ENCODE results near the gene SLC35C1.

SLC35C1 gene

GRCh38 chr11:45804761-45805304 lies at the start of gene SLC35C1:
Gene SLC35C1, plus strand, starts transcription at chr11:45805149. Its CDS starts 653 bp downstream, at chr11:45805802.
- H3K9ac ChIP-seq (ENCODE audit: low read length) = peak within 1 kb of the TSS; percentile 81
- H3K27me3 ChIP-seq (ENCODE audit: control insufficient read depth, insufficient read depth, low read length) = no peaks in the 10 kb centered on the region
- H3K27ac ChIP-seq (ENCODE audit: low read depth, low read length) = peak within 1 kb of the TSS; percentile 82
- peaks cover 3% of the 10 kb centered on the region for H3K36me3 ChIP-seq (ENCODE audit: control insufficient read depth, insufficient read depth, low read length)
- peaks cover 22% of the 10 kb centered on the region for H3K4me1 ChIP-seq (ENCODE audit: control insufficient read depth, insufficient read depth, low read length)
- H3K4me3 ChIP-seq (ENCODE audit: low read length) = peak within 1 kb of the TSS; percentile 91

GRCh38 chr11:45755281-45755859 lies 49.6 kb upstream of the SLC35C1 start:
- Histone ChIP-seq H3K4me3 (ENCODE audit: low read length) (no peak overlapping the region), H3K27ac (ENCODE audit: low read depth, low read length) (no peak overlapping the region), H3K4me1 (ENCODE audit: control insufficient read depth, insufficient read depth, low read length) (no peaks in the 10 kb centered on the region), H3K36me3 (ENCODE audit: control insufficient read depth, insufficient read depth, low read length) (no peaks in the 10 kb centered on the region), H3K9ac (ENCODE audit: low read length) (no peak overlapping the region), H3K27me3 (ENCODE audit: control insufficient read depth, insufficient read depth, low read length) (no peaks in the 10 kb centered on the region)

- H3K27ac ChIP-seq (ENCODE audit: low read depth, low read length) = no peak overlapping the region
- H3K9ac ChIP-seq (ENCODE audit: low read length) = no peak overlapping the region
- no peaks in the 10 kb centered on the region for H3K36me3 ChIP-seq (ENCODE audit: control insufficient read depth, insufficient read depth, low read length)
- H3K4me1 ChIP-seq (ENCODE audit: control insufficient read depth, insufficient read depth, low read length) = no peaks in the 10 kb centered on the region
- no peaks in the 10 kb centered on the region for H3K27me3 ChIP-seq (ENCODE audit: control insufficient read depth, insufficient read depth, low read length)
- H3K4me3 ChIP-seq (ENCODE audit: low read length) = no peak overlapping the region
Measured at GRCh38 chr11:45756384-45757010, 48.5 kb upstream of the SLC35C1 start.

- Histone ChIP-seq H3K9ac (ENCODE audit: low read length) (no peak overlapping the region), H3K4me3 (ENCODE audit: low read length) (no peak overlapping the region), H3K4me1 (ENCODE audit: control insufficient read depth, insufficient read depth, low read length) (no peaks in the 10 kb centered on the region), H3K27ac (ENCODE audit: low read depth, low read length) (no peak overlapping the region), H3K27me3 (ENCODE audit: control insufficient read depth, insufficient read depth, low read length) (no peaks in the 10 kb centered on the region), H3K36me3 (ENCODE audit: control insufficient read depth, insufficient read depth, low read length) (no peaks in the 10 kb centered on the region)
Measured at GRCh38 chr11:45757672-45758071, 47.3 kb upstream of the SLC35C1 start.

- no peak overlapping the region for H3K4me3 ChIP-seq (ENCODE audit: low read length)
- no peaks in the 10 kb centered on the region for H3K4me1 ChIP-seq (ENCODE audit: control insufficient read depth, insufficient read depth, low read length)
- no peaks in the 10 kb centered on the region for H3K27me3 ChIP-seq (ENCODE audit: control insufficient read depth, insufficient read depth, low read length)
- no peak overlapping the region for H3K9ac ChIP-seq (ENCODE audit: low read length)
- H3K27ac ChIP-seq (ENCODE audit: low read depth, low read length) = no peak overlapping the region
- H3K36me3 ChIP-seq (ENCODE audit: control insufficient read depth, insufficient read depth, low read length) = no peaks in the 10 kb centered on the region
Measured at GRCh38 chr11:45761659-45762058, 43.3 kb upstream of the SLC35C1 start.

DNA sequence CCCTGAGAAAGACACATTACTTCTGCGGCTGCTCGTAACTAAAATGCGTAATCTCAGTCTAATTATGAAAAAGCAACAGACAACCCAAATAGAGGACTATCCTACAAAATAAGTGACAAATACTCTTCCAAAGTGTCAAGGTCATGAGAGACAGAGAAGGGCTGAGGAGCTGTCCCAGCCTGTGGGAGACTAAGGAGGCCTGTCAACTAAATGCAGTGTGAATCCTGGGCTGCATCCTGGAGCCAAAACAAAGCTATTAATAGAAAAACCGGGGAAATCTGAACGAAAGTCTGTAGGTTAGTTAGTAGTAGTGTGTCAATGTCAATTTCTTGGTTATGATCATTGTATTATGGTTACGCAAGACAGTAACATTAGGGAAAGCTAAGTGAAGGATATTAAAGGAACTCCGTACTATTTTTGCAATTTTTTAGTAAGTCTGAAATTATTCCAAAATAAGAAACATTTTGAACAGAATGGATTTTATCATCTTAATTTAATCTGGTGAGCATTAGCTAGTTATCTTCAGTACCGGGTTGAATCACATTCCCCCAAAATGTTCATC lies 39.8 kb upstream of the SLC35C1 start:
- no peaks in the 10 kb centered on the region for H3K4me1 ChIP-seq (ENCODE audit: control insufficient read depth, insufficient read depth, low read length)
- no peak overlapping the region for H3K9ac ChIP-seq (ENCODE audit: low read length)
- H3K36me3 ChIP-seq (ENCODE audit: control insufficient read depth, insufficient read depth, low read length) = no peaks in the 10 kb centered on the region
- no peak overlapping the region for H3K27ac ChIP-seq (ENCODE audit: low read depth, low read length)
- no peak overlapping the region for H3K4me3 ChIP-seq (ENCODE audit: low read length)
- no peaks in the 10 kb centered on the region for H3K27me3 ChIP-seq (ENCODE audit: control insufficient read depth, insufficient read depth, low read length)

DNA sequence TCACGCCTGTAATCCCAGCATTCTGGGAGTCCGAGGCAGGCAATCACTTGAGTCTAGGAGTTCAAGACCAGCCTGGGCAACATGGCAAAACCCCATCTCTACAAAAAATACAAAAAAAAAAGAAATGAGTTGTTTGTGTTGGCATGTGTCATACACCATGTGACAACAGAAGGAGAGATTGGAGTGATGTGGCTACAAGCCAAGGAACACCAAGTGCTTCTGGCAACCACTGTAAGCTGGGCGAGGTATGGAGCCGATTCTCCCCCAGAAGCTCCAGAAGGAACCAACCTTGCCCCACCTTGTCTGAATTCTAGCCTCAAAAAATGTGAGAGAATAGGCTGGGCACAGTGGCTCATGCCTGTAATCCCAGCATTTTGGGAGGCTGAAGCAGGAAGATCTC lies 39.1 kb upstream of the SLC35C1 start:
- H3K27ac ChIP-seq (ENCODE audit: low read depth, low read length) = no peak overlapping the region
- H3K4me1 ChIP-seq (ENCODE audit: control insufficient read depth, insufficient read depth, low read length) = no peaks in the 10 kb centered on the region
- no peaks in the 10 kb centered on the region for H3K36me3 ChIP-seq (ENCODE audit: control insufficient read depth, insufficient read depth, low read length)

DNA sequence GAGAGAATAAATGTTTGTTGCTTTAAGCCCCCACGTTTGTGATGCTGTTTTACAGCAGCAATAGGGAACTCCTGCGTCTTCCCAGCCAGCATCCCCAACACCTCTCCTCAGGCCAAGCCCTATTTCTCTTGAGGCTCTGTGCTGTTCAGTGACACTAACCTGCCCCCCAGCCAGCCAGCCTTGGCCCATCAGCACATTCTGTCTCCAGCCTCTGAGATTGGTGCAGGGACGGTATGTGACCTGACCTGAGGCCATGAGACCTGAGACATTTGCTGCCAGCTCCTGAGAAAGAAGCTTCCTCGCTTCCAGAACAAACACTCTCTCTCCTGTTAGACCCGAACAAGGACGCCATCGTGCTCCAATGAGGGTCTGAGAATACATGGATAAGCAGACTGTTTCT lies 38.5 kb upstream of the SLC35C1 start:
- Histone ChIP-seq H3K27ac (ENCODE audit: low read depth, low read length) (no peak overlapping the region), H3K4me3 (ENCODE audit: low read length) (no peak overlapping the region), H3K4me1 (ENCODE audit: control insufficient read depth, insufficient read depth, low read length) (no peaks in the 10 kb centered on the region), H3K36me3 (ENCODE audit: control insufficient read depth, insufficient read depth, low read length) (no peaks in the 10 kb centered on the region), H3K27me3 (ENCODE audit: control insufficient read depth, insufficient read depth, low read length) (peaks cover 2% of the 10 kb centered on the region), H3K9ac (ENCODE audit: low read length) (no peak overlapping the region)

More for the DNA sequence above, 39.1 kb upstream of the SLC35C1 start:
- Histone ChIP-seq H3K4me3 (ENCODE audit: low read length) (no peak overlapping the region), H3K9ac (ENCODE audit: low read length) (no peak overlapping the region), H3K27me3 (ENCODE audit: control insufficient read depth, insufficient read depth, low read length) (no peaks in the 10 kb centered on the region)

- H3K27me3 ChIP-seq (ENCODE audit: control insufficient read depth, insufficient read depth, low read length) = peaks cover 2% of the 10 kb centered on the region
- H3K36me3 ChIP-seq (ENCODE audit: control insufficient read depth, insufficient read depth, low read length) = no peaks in the 10 kb centered on the region
- H3K4me3 ChIP-seq (ENCODE audit: low read length) = no peak overlapping the region
- H3K27ac ChIP-seq (ENCODE audit: low read depth, low read length) = no peak overlapping the region
- no peaks in the 10 kb centered on the region for H3K4me1 ChIP-seq (ENCODE audit: control insufficient read depth, insufficient read depth, low read length)
- H3K9ac ChIP-seq (ENCODE audit: low read length) = no peak overlapping the region
Measured at GRCh38 chr11:45768486-45768885, 36.5 kb upstream of the SLC35C1 start.

DNA sequence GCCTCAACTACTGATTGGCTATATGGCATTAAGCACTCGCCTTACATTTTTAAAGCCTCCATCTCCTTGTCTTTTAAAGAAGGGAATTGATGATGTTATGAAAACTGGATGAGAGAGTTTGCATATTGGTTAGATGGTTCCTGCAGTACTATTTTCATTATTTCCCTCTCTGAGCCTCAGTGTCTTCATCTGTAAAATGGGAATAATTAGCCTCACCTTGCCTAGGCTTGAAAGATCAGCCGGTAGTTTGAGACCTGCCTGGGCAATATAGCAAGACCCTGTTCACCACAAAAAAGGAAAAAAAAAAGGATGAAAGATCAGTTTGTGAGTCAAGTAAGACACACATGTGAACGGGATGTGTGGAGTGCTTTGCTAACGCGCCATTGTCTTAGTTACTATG lies 35.0 kb upstream of the SLC35C1 start:
- H3K27me3 ChIP-seq (ENCODE audit: control insufficient read depth, insufficient read depth, low read length) = peaks cover 2% of the 10 kb centered on the region
- no peak overlapping the region for H3K9ac ChIP-seq (ENCODE audit: low read length)
- H3K27ac ChIP-seq (ENCODE audit: low read depth, low read length) = no peak overlapping the region
- no peaks in the 10 kb centered on the region for H3K4me1 ChIP-seq (ENCODE audit: control insufficient read depth, insufficient read depth, low read length)
- H3K4me3 ChIP-seq (ENCODE audit: low read length) = no peak overlapping the region
- no peaks in the 10 kb centered on the region for H3K36me3 ChIP-seq (ENCODE audit: control insufficient read depth, insufficient read depth, low read length)

GRCh38 chr11:45771193-45771565 lies 33.8 kb upstream of the SLC35C1 start:
- H3K4me1 ChIP-seq (ENCODE audit: control insufficient read depth, insufficient read depth, low read length) = no peaks in the 10 kb centered on the region
- H3K27me3 ChIP-seq (ENCODE audit: control insufficient read depth, insufficient read depth, low read length) = peaks cover 2% of the 10 kb centered on the region
- peak overlapping the region; percentile 69 for H3K4me3 ChIP-seq (ENCODE audit: low read length)
- H3K9ac ChIP-seq (ENCODE audit: low read length) = no peak overlapping the region
- H3K27ac ChIP-seq (ENCODE audit: low read depth, low read length) = no peak overlapping the region
- no peaks in the 10 kb centered on the region for H3K36me3 ChIP-seq (ENCODE audit: control insufficient read depth, insufficient read depth, low read length)

GRCh38 chr11:45771566-45772448 lies 33.1 kb upstream of the SLC35C1 start:
- no peaks in the 10 kb centered on the region for H3K36me3 ChIP-seq (ENCODE audit: control insufficient read depth, insufficient read depth, low read length)
- H3K27ac ChIP-seq (ENCODE audit: low read depth, low read length) = no peak overlapping the region
- H3K4me1 ChIP-seq (ENCODE audit: control insufficient read depth, insufficient read depth, low read length) = no peaks in the 10 kb centered on the region
- H3K4me3 ChIP-seq (ENCODE audit: low read length) = peak overlapping the region; percentile 69
- H3K27me3 ChIP-seq (ENCODE audit: control insufficient read depth, insufficient read depth, low read length) = peaks cover 2% of the 10 kb centered on the region
- no peak overlapping the region for H3K9ac ChIP-seq (ENCODE audit: low read length)

All from rectal smooth muscle tissue (tissue), 1 donor.